Measurements from ENCODE around the gene ARHGAP10. TPM values are rescaled to one million over a fixed set of nuclear protein-coding genes. Genes with fewer than 3 reads are reported as not detected.
A peak's percentile ranks its signal among the peaks of the same experiment; 100 is the strongest.

The ARHGAP10 gene
- total RNA-seq, 1 donor from 2014 or later, result 15.5 TPM

DNA sequence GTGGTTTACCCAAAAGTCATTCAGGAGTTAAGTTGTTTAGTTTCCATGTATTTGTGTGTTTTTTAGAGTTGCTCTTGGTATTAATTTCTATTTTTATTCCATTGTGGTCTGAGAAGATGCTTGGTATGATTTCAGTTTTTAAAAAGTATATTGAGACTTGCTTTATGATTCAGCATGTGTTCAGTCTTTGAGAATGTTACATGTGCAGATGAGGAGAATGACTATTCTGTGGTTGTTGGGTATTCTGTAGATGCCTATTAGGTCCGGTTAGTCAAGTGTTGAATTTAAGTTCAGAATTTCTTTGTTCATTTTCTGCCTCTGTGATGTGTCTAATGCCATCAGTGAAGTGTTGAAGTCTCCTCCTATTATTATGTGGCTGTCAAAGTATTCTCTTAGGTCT is 249.4 kb downstream of the ARHGAP10 start:
- no peak overlapping the region for H3K4me3 ChIP-seq (ENCODE audit: low read depth, low read length)
- H3K36me3 ChIP-seq (ENCODE audit: control insufficient read depth, insufficient read depth, low read length), result no peaks in the 10 kb centered on the region
- H3K27me3 ChIP-seq (ENCODE audit: control insufficient read depth, insufficient read depth, low read length), result no peaks in the 10 kb centered on the region
- DNase-seq (ENCODE audit: low read depth), result no peak
- TF ChIP-seq, protein P1, sequence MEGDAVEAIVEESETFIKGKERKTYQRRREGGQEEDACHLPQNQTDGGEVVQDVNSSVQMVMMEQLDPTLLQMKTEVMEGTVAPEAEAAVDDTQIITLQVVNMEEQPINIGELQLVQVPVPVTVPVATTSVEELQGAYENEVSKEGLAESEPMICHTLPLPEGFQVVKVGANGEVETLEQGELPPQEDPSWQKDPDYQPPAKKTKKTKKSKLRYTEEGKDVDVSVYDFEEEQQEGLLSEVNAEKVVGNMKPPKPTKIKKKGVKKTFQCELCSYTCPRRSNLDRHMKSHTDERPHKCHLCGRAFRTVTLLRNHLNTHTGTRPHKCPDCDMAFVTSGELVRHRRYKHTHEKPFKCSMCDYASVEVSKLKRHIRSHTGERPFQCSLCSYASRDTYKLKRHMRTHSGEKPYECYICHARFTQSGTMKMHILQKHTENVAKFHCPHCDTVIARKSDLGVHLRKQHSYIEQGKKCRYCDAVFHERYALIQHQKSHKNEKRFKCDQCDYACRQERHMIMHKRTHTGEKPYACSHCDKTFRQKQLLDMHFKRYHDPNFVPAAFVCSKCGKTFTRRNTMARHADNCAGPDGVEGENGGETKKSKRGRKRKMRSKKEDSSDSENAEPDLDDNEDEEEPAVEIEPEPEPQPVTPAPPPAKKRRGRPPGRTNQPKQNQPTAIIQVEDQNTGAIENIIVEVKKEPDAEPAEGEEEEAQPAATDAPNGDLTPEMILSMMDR (IDR thresholded peaks at IDR 0.05; ENCODE audit: insufficient read depth, low read length, poor library complexity, severe bottlenecking), result no peak

DNA sequence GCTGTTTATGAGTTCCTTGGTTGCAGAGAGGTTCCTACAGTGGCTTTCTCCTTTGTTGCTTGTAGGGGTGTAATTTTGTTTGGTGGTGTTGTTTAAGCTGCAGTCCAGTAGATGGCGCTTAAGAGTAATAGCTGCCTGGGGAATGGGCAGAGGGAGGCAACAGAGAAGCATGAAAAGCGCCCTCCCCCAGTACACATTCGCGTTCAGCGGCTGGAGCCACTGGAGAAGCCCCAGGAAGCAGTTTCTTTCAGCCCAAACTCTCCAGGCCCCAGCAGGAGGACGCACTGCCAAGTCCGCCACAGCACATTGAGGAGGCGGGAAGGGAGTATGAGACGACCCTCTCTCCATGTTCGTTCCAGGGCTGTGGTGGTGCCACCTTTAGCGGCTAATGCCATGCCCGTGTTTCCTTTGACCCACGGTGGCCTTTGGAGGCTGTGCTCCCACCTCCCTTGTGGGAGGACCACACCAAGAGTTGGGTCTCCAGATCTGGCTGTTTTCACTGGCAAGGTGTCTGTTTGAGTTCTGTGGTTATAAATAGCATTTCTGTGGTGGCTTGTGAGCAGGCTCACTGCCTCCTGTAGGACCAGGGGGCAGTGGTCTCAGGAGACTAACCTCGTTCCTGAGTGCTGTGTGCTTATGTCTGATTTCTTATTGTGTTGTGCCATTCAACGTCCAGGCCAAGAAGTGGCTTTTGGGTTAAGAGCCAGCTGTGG is 252.3 kb downstream of the ARHGAP10 start:
- TF ChIP-seq, protein P1 (IDR thresholded peaks at IDR 0.05; ENCODE audit: insufficient read depth, low read length, poor library complexity, severe bottlenecking), result peak; percentile 59
- Histone ChIP-seq H3K36me3 (ENCODE audit: control insufficient read depth, insufficient read depth, low read length) (no peaks in the 10 kb centered on the region), H3K4me3 (ENCODE audit: low read depth, low read length) (no peak overlapping the region), H3K27me3 (ENCODE audit: control insufficient read depth, insufficient read depth, low read length) (no peaks in the 10 kb centered on the region)
- DNase-seq (ENCODE audit: low read depth), result no peak

DNA sequence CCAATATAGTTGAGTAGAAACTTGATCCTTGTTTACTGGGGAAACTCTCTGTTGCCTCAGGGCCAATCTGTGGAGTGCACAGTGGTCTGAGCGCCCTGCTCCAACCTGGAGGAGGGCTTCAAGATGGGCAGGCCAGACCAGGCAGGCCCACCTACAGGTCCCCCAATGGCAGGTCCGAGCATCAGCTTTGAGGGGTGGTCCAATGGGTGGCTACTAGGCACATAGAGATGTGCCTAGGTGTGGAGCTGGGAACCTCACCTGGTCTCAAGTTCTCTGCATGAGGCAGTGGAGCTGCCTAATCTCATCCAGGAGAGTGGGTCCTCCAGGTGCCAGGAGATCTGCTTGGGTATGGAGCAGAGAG is 252.9 kb downstream of the ARHGAP10 start:
- H3K27me3 ChIP-seq (ENCODE audit: control insufficient read depth, insufficient read depth, low read length), result no peaks in the 10 kb centered on the region
- H3K36me3 ChIP-seq (ENCODE audit: control insufficient read depth, insufficient read depth, low read length), result no peaks in the 10 kb centered on the region
- DNase-seq (ENCODE audit: low read depth), result no peak
- H3K4me3 ChIP-seq (ENCODE audit: low read depth, low read length), result no peak overlapping the region
- TF ChIP-seq, protein P1 (IDR thresholded peaks at IDR 0.05; ENCODE audit: insufficient read depth, low read length, poor library complexity, severe bottlenecking), result no peak

DNA sequence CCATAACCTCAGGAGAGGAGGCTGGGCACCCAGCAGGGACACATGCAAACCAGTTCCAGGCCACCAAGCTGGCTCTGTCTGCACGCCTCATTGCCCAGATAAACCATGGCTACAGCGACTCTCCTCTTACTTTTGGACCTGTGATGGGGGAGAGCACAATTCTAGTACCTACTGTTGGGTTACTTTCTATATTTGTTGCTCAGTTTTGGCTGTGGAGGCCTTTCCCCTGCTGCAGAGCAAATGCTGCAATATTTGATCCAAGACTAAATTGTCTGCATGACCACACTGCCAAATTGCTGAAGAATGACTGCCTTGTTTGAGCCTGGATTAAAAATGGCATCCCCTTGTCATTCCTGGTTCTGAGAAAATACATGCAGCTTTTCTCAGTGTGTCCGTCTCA is 253.5 kb downstream of the ARHGAP10 start:
- Histone ChIP-seq H3K36me3 (ENCODE audit: control insufficient read depth, insufficient read depth, low read length) (no peaks in the 10 kb centered on the region), H3K4me3 (ENCODE audit: low read depth, low read length) (no peak overlapping the region), H3K27me3 (ENCODE audit: control insufficient read depth, insufficient read depth, low read length) (no peaks in the 10 kb centered on the region)
- DNase-seq (ENCODE audit: low read depth), result no peak
- TF ChIP-seq, protein P1 (IDR thresholded peaks at IDR 0.05; ENCODE audit: insufficient read depth, low read length, poor library complexity, severe bottlenecking), result no peak

DNA sequence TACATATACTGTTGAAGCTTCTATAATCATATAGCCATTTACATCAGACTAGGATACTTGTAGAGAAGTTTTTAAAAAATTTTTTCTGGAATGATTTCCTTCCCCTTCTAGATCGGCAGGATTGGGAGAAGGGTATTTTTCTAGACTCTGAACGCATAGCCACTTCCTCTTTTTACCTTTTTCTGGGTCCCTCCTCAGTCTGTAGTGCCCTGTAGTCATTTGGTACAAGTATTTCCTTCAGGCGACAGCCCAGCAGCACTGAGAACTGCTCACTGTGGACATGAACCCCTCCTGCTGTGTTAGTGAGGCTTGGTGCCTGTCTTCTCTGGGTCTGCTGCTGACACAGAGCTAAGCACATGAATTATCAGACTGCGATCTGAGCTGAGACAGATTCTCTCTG is 255.4 kb downstream of the ARHGAP10 start:
- no peak for DNase-seq (ENCODE audit: low read depth)
- Histone ChIP-seq H3K4me3 (ENCODE audit: low read depth, low read length) (no peak overlapping the region), H3K36me3 (ENCODE audit: control insufficient read depth, insufficient read depth, low read length) (no peaks in the 10 kb centered on the region), H3K27me3 (ENCODE audit: control insufficient read depth, insufficient read depth, low read length) (no peaks in the 10 kb centered on the region)
- TF ChIP-seq, protein P1 (IDR thresholded peaks at IDR 0.05; ENCODE audit: insufficient read depth, low read length, poor library complexity, severe bottlenecking), result no peak

Measured in kidney epithelial cell (primary cell).